ENCODE measurements around the gene KRT79. TPM values are rescaled to one million over a fixed set of nuclear protein-coding genes. Genes with fewer than 3 reads are reported as not detected.

The KRT79 gene
- total RNA-seq, 4 donors from 2014 or later, result not detected

DNA sequence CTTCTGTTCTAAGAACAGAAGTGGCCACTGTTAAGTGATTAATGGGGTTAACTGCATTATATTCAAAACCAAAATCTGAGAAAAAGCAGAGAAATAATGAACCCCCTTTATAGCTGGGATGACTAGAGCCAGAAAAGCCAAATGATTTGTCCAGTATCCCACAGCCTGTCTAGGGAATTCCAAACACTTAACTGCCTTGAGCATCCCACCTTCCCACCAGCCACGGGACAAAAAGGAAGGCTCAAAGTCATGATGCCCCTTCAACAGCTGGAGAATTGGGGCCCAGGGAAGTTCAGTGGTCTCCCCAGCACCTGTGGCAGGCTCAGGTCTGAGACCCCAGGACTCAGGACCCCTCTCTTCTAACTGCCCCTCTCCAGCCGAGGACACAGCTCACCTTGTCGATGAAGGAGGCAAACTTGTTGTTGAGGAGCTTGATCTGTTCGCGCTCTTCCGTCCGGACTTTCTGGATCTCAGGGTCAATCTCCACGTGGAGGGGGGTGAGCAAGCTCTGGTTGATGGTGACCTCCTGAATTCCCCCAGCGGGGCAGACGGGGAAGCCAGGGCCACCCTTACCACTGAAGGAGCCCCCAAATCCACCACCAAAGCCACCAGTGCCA lies 20.8 kb downstream of the KRT79 start:
- DNase-seq (ENCODE audit: extremely low spot score), result no peak
- Histone ChIP-seq H3K4me1 (peaks cover 0 to 14% (median 7%) of the 10 kb centered on the region in 4 donors), H3K27me3 (peaks cover 0 to 11% (median 0%) of the 10 kb centered on the region in 4 donors), H3K36me3 (no peaks in the 10 kb centered on the region), H3K4me3 (no peak overlapping the region), H3K27ac (replicated peaks in 1 of 4) (no peak overlapping the region), H3K9me3 (no peaks in the 10 kb centered on the region)
- TF ChIP-seq EP300 (IDR thresholded peaks at IDR 0.05) (no peak), POLR2AphosphoS5 (IDR thresholded peaks at IDR 0.05) (no peak), POLR2A (IDR thresholded peaks at IDR 0.05; ENCODE audit: low read depth) (no peak), CTCF (IDR thresholded peaks at IDR 0.05) (no peak)
- intact Hi-C loops (cut with DNase I), result no loop called here
- WGBS, result 93% methylated on average over 10 of the region's 10 CpGs

DNA sequence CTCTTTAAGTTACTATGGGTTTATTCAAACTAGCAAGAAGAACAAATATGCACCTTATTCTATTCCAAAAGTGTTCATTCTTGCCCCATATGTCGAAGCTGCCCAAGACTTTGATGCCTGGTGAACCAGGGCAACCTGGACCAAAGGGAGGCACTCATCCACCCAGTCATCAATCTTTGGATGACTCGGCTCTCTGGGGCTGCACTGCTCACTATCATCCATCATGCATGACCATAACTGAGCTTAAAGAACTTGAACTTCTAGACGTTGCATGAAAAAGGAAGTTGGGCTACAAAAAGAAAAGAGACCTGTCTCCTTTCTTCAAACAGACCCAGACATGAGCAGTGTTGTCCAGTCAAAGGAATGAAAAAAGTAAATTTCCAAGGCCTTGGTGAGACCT lies 21.4 kb downstream of the KRT79 start:
- DNase-seq (ENCODE audit: extremely low spot score), result no peak
- TF ChIP-seq POLR2A (IDR thresholded peaks at IDR 0.05; ENCODE audit: low read depth) (no peak), POLR2AphosphoS5 (IDR thresholded peaks at IDR 0.05) (no peak), CTCF (IDR thresholded peaks at IDR 0.05) (no peak), EP300 (IDR thresholded peaks at IDR 0.05) (no peak)
- H3K9me3 ChIP-seq, result no peaks in the 10 kb centered on the region
- no peaks in the 10 kb centered on the region for H3K36me3 ChIP-seq
- no peak overlapping the region for H3K27ac ChIP-seq (replicated peaks in 1 of 4)
- intact Hi-C loops (cut with DNase I), result no loop called here
- peaks cover 0 to 14% (median 7%) of the 10 kb centered on the region in 4 donors for H3K4me1 ChIP-seq
- H3K4me3 ChIP-seq, result no peak overlapping the region
- WGBS, result 58% methylated on average over 3 of the region's 3 CpGs
- peaks cover 0 to 15% (median 0%) of the 10 kb centered on the region in 4 donors for H3K27me3 ChIP-seq

- peaks cover 0 to 14% (median 7%) of the 10 kb centered on the region in 4 donors for H3K4me1 ChIP-seq
- WGBS, result 66% methylated on average over 4 of the region's 4 CpGs
- no peak for DNase-seq (ENCODE audit: extremely low spot score)
- TF ChIP-seq EP300 (IDR thresholded peaks at IDR 0.05) (no peak), CTCF (IDR thresholded peaks at IDR 0.05) (no peak), POLR2A (IDR thresholded peaks at IDR 0.05; ENCODE audit: low read depth) (no peak), POLR2AphosphoS5 (IDR thresholded peaks at IDR 0.05) (no peak)
- H3K4me3 ChIP-seq, result no peak overlapping the region
- peaks cover 0 to 14% (median 0%) of the 10 kb centered on the region in 4 donors for H3K27me3 ChIP-seq
- no peak overlapping the region for H3K27ac ChIP-seq (replicated peaks in 1 of 4)
- no peaks in the 10 kb centered on the region for H3K36me3 ChIP-seq
- intact Hi-C loops (cut with DNase I), result no loop called here
- no peaks in the 10 kb centered on the region for H3K9me3 ChIP-seq
Measured at GRCh38 chr12:52812073-52812400, 22.1 kb downstream of the KRT79 start.

GRCh38 chr12:52811191-52812072 lies 22.7 kb downstream of the KRT79 start:
- H3K27ac ChIP-seq (replicated peaks in 1 of 4), result no peak overlapping the region
- no peak overlapping the region for H3K4me3 ChIP-seq
- no peaks in the 10 kb centered on the region for H3K36me3 ChIP-seq
- intact Hi-C loops (cut with DNase I), result no loop called here
- 93% methylated on average over 8 of the region's 9 CpGs for WGBS
- H3K4me1 ChIP-seq, result peaks cover 0 to 14% (median 7%) of the 10 kb centered on the region in 4 donors
- DNase-seq (ENCODE audit: extremely low spot score), result no peak
- no peaks in the 10 kb centered on the region for H3K9me3 ChIP-seq
- H3K27me3 ChIP-seq, result peaks cover 0 to 13% (median 0%) of the 10 kb centered on the region in 4 donors
- TF ChIP-seq POLR2AphosphoS5 (IDR thresholded peaks at IDR 0.05) (no peak), CTCF (IDR thresholded peaks at IDR 0.05) (no peak), POLR2A (IDR thresholded peaks at IDR 0.05; ENCODE audit: low read depth) (no peak), EP300 (IDR thresholded peaks at IDR 0.05) (no peak)
